ENCODE data around the gene SH3PXD2A.

DNA sequence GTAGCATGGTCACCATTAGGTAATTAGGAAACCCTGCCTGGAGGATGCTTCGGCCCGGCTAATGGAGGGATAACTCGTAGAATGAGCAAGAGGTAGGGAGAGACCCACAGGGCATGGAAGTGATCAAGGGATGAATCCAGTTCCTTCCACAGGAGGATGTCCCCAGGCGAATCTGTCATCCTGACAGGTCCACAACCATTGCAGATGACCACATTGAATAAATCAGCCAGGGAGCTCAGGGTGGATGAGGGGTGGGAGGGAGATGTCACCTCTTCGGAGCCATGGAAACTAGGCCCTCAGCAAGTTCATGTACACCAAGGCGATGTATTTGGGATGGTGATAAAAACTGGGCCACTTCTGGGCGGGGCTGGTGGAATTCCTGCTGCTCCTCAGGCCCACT lies 28.5 kb downstream of the SH3PXD2A start:
- TF ChIP-seq, protein P1, sequence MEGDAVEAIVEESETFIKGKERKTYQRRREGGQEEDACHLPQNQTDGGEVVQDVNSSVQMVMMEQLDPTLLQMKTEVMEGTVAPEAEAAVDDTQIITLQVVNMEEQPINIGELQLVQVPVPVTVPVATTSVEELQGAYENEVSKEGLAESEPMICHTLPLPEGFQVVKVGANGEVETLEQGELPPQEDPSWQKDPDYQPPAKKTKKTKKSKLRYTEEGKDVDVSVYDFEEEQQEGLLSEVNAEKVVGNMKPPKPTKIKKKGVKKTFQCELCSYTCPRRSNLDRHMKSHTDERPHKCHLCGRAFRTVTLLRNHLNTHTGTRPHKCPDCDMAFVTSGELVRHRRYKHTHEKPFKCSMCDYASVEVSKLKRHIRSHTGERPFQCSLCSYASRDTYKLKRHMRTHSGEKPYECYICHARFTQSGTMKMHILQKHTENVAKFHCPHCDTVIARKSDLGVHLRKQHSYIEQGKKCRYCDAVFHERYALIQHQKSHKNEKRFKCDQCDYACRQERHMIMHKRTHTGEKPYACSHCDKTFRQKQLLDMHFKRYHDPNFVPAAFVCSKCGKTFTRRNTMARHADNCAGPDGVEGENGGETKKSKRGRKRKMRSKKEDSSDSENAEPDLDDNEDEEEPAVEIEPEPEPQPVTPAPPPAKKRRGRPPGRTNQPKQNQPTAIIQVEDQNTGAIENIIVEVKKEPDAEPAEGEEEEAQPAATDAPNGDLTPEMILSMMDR (IDR thresholded peaks at IDR 0.05): no peak
- no peak for TF ChIP-seq POLR2A (IDR thresholded peaks at IDR 0.05)

All from adrenal gland (tissue), 5 donors.